Measurements from ENCODE around the gene TMEM131L.

Gene TMEM131L

DNA sequence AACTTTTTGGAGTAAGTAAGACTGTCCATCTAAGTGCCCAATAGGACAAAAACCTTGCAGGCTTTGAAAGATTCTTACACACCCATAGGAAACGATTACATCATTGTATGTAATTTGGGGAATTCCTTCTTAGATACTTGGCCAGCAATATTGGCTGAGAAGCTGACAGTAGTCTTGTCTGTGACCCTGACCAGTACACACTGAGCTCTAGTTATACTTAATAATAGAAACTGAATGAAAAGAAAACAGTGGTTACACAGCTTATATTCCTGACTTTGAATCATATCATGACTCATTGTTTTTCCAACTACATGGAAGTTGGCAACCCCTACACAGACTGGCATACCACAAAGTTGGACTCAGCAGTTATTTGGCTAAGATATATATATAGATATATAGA is 210.8 kb downstream of the TMEM131L start:
- no peak for DNase-seq

DNA sequence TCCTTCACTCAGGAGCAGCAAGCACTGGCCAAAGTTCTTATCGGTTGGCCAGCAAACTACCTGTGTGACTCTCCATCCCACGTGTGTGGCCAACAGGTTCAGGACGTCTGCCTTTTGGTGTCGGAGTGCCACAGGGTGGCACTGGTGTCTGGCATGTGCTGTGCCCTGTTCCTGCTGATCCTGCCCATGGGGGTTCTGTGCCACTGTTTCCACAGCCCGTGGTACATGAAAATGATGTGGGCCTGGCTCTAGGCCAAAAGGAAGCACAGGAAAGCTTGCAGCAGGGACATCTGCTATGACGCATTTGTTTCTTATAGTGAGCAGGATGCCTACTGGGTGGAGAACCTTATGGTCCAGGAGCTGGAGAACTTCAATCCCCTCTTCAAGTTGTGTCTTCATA is 213.3 kb downstream of the TMEM131L start:
- no peak for DNase-seq

DNA sequence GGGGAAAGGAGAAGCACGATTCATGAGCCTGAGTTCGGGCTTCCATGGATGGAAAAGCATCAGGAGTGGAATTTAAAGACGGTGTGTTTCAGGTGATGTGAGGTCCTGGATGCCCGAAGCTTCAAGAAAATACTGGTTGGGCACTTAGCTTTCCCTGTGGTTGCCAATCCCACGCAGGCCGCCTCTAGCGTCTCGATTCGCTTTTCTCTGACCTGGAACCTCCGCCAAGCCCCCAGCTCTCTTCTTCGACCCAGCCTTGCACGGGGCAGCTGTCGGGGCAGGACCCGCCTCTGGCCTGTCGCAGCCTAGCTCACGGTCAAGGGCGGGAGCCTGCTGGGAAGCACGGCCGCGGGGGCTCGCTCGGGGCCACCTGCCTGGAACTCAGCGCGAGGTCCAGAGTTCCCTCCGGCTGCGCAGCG is 217.6 kb downstream of the TMEM131L start:
- no peak for DNase-seq

DNA sequence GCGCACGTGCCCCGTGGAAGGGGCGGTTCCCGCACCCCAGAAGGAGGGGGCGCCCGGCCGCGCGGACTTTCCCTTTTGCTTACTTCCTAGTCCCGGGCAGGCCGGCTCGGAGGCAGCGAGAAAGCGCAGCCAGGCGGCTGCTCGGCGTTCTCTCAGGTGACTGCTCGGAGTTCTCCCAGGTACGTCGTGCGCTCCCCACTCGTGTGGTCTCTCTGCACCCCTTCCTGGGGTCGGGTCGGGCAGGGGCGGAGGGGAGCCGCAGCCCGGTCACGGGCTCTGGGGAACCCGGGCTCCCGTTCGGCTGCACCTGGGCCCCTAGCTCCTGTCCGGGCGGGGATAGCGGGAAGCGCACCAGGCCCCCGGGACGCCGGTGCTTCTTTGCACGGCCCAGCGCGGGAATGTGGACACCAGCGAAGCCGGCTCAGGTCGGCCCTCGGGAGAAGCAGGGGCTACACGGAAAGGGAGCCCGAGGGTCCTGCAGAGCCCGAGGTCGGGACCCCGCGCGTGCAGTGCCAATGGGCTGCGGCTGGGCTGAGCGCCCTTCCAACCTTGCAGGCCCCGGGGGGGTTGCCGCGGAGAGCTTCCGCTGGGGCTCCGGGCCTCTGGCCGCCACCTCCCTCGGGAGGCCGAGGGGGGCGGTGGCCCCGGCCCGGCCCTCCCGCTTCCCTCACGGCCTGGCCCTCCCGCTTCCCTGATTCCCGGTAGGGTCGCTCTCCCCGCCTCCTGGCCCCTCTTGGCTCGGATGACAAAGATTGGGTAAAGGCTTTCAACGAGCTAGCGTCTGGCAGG is 218.2 kb downstream of the TMEM131L start, which contains the start of gene TLR2:
Gene TLR2, plus strand, starts transcription at position 99 of the 789 bp plus-strand sequence. CDS start 18,628 bp downstream, outside the sequence.
- peak; percentile 50 for DNase-seq

DNA sequence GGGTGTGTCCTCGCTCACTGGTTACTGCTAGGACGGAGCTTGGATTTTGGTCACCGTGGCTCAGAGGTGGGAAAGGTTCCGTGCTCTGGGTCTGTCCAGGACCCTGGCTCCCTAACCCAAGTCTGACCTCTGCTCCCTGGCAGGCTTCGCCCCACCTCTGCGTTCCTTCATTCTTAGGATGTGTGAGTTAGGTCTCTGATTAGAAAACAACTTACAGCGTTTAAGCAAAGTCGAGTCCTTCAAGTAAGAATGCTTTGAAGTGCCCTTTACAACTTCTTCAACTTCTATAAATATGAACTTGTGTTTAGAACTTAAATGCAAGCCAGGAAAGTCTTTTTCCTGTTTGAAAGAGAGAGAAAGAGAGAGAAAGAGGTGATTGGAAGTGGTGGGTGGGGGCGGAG is 218.8 kb downstream of the TMEM131L start:
- DNase-seq: no peak

Data from activated CD4-positive, CD25-positive, alpha-beta regulatory T cell treated with anti-CD3 and anti-CD28 coated beads, Interleukin-2, amount 50 U/mL, for 72 hours (primary cell).